HepG2 (cell line): ENCODE data around the gene SULT2B1. TPM values are rescaled to one million over a fixed set of nuclear protein-coding genes. Genes with fewer than 3 reads are reported as not detected.

ENCODE experiments used
- ATAC-seq: fragments of 200-7000 bp; cut with Tn5 transposase; 3 replicates; pipeline ENCODE4 v1.9.1; 2020; ENCODE audit warnings: mild to moderate bottlenecking, moderate library complexity
- BruUV-seq: library from RNA; stranded (reverse); fragments of 400-500 nt; replicated peaks from 2 replicates; lab custom pipeline; 2021; lab: Mats Ljungman, UMichigan
- CTCF ChIA-PET: fragments of 300-600 bp; formaldehyde crosslinking; extraction: SDS; loops from one replicate; lab custom pipeline; 2021; ENCODE audit warnings: low total read pairs, inconsistent platforms, low intra/inter-chr PET ratio; lab: Yijun Ruan, JAX
- POLR2A ChIA-PET: fragments of 350-600 bp; sonication (Branson Sonifier 250); formaldehyde crosslinking; loops from one replicate; lab custom pipeline; 2020; ENCODE audit warnings: antibody characterized with exemption, inconsistent platforms; lab: Yijun Ruan, JAX
- DNase-seq: peaks from one replicate; pipeline ENCODE4 v3.0.0-alpha.2; 2015; ENCODE audit warnings: low spot score
- FAIRE-seq: peaks from 3 replicates; lab custom pipeline; 2011; peaks lifted over from hg19 to GRCh38; lab: Jason Lieb, UNC
- H2AFZ ChIP-seq: one replicate; pipeline ENCODE4 v1.6.1; 2011; ENCODE audit warnings: low read length, inconsistent platforms
- H3K27ac ChIP-seq: fragments of 300-600 bp; 3 replicates; pipeline ENCODE4 v1.8.0; 2011; ENCODE audit warnings: mixed run types, mild to moderate bottlenecking, mixed read lengths, low read length, inconsistent platforms; ENCODE audit not compliant: insufficient read depth; ENCODE audit errors: extremely low read length
- H3K27me3 ChIP-seq, 2 experiments: fragments of 200-600 bp in 1 of 2; 2 replicates in 1 of 2; 3 replicates in 1 of 2; pipeline versions ENCODE4 v1.6.0 to v1.8.0; 2011; ENCODE audit warnings: low read length in 2 of 2, mild to moderate bottlenecking in 2 of 2, moderate library complexity in 2 of 2, inconsistent platforms in 1 of 2; ENCODE audit not compliant: insufficient read depth in 2 of 2, control insufficient read depth in 1 of 2
- H3K36me3 ChIP-seq, 2 experiments: fragments of 200-600 bp in 1 of 2; replicated peaks in 1 of 2; 2 replicates in 1 of 2; 3 replicates in 1 of 2; pipeline versions ENCODE4 v1.5.1 to v1.8.0; 2011; ENCODE audit warnings: low read length in 2 of 2, inconsistent platforms in 1 of 2; ENCODE audit not compliant: insufficient read depth in 2 of 2, control insufficient read depth in 1 of 2
- H3K4me1 ChIP-seq: 2 replicates; pipeline ENCODE4 v1.5.1; 2012; ENCODE audit warnings: low read length, inconsistent platforms; ENCODE audit not compliant: insufficient read depth
- H3K4me2 ChIP-seq: 2 replicates; pipeline ENCODE4 v1.6.0; 2011; ENCODE audit warnings: low read depth, low read length, inconsistent platforms
- H3K4me3 ChIP-seq, 3 experiments: fragments of 200-600 bp in 1 of 3; sonication (generic), shearing (Covaris generic) in 1 of 3; replicated peaks in 1 of 3; 2 replicates each; pipeline ENCODE4 v1.5.1; 2011 to 2016; ENCODE audit warnings: low read length in 3 of 3, inconsistent platforms in 2 of 3, low read depth in 2 of 3, mild to moderate bottlenecking in 2 of 3, control low read depth in 1 of 3, mixed read lengths in 1 of 3; ENCODE audit not compliant: insufficient read depth in 1 of 3
- H3K79me2 ChIP-seq: one replicate; pipeline ENCODE4 v1.6.1; 2011; ENCODE audit warnings: low read length, inconsistent platforms; ENCODE audit not compliant: insufficient read depth
- H3K9ac ChIP-seq: 2 replicates; pipeline ENCODE4 v1.6.0; 2011; ENCODE audit warnings: mild to moderate bottlenecking, low read depth, low read length, inconsistent platforms; ENCODE audit not compliant: insufficient read depth
- H3K9me3 ChIP-seq: 2 replicates; pipeline ENCODE4 v1.5.1; 2012; ENCODE audit warnings: mild to moderate bottlenecking, low read length
- H4K20me1 ChIP-seq: 2 replicates; pipeline ENCODE4 v1.6.0; 2011; ENCODE audit warnings: inconsistent platforms, mild to moderate bottlenecking, low read length, moderate library complexity; ENCODE audit not compliant: insufficient read depth
- GATAD1 ChIP-seq: IDR thresholded peaks from 2 replicates; pipeline ENCODE4 v1.6.1; 2016; ENCODE audit warnings: missing genetic modification reagents, missing compliant biosample characterization
- MAFF ChIP-seq: IDR thresholded peaks from 2 replicates; pipeline ENCODE4 v1.6.1; 2011; ENCODE audit warnings: low read depth, low read length, improper control_type of control experiment
- MAX ChIP-seq: IDR thresholded peaks from 2 replicates; pipeline ENCODE4 v1.6.1; 2012; ENCODE audit warnings: inconsistent platforms
- RAD51 ChIP-seq: fragments of 450-650 bp; IDR thresholded peaks from 2 replicates; pipeline ENCODE4 v1.6.1; 2016; ENCODE audit warnings: borderline replicate concordance
- REXO4 ChIP-seq: sonication (generic); formaldehyde crosslinking; IDR thresholded peaks from 2 replicates; pipeline ENCODE4 v1.8.0; 2022; ENCODE audit warnings: missing genetic modification reagents, mild to moderate bottlenecking, borderline replicate concordance
- TRIM24 ChIP-seq: sonication (generic); formaldehyde crosslinking; IDR thresholded peaks from 2 replicates; pipeline ENCODE4 v1.8.0; 2022; ENCODE audit warnings: mild to moderate bottlenecking, missing genetic modification reagents
- ZBTB1 ChIP-seq: sonication (generic); formaldehyde crosslinking; IDR thresholded peaks from 2 replicates; pipeline ENCODE4 v1.4.0; 2020; ENCODE audit warnings: missing genetic modification reagents, borderline replicate concordance
- ZNF34 ChIP-seq: sonication (generic); formaldehyde crosslinking; IDR thresholded peaks from 2 replicates; pipeline ENCODE4 v1.4.0; 2020; ENCODE audit warnings: mild to moderate bottlenecking, missing genetic modification reagents, borderline replicate concordance
- ZNF589 ChIP-seq: sonication (generic); formaldehyde crosslinking; conservative IDR thresholded peaks from 2 replicates; pipeline ENCODE4 v1.8.0; 2022; ENCODE audit warnings: mild to moderate bottlenecking, moderate library complexity, missing genetic modification reagents
- ZNF646 ChIP-seq: sonication (generic); formaldehyde crosslinking; IDR thresholded peaks from 2 replicates; pipeline ENCODE4 v1.9.0; 2021; ENCODE audit warnings: mild to moderate bottlenecking, missing genetic modification reagents
- ZNF672 ChIP-seq: sonication (generic); formaldehyde crosslinking; IDR thresholded peaks from 2 replicates; pipeline ENCODE4 v1.8.1; 2022; ENCODE audit warnings: missing genetic modification reagents
- ZSCAN12 ChIP-seq: sonication (generic); formaldehyde crosslinking; IDR thresholded peaks from 2 replicates; pipeline ENCODE4 v1.9.0; 2021; ENCODE audit warnings: mild to moderate bottlenecking, missing genetic modification reagents
- ZSCAN30 ChIP-seq: sonication (generic); formaldehyde crosslinking; IDR thresholded peaks from 2 replicates; pipeline ENCODE4 v1.5.0; 2020; ENCODE audit warnings: mild to moderate bottlenecking, missing genetic modification reagents
- WGBS: methylation state at CpG from one replicate; pipeline ENCODE4 v1.1.6; 2017; ENCODE audit warnings: low lambda C conversion rate; 5-methylcytosine and 5-hydroxymethylcytosine counted together
- in situ Hi-C: cut with HindIII; loops from 2 replicates; pipeline ENCODE4 v1.10.0; 2017; ENCODE audit warnings: low pct_unique_long_range_greater_than_20kb; ENCODE audit not compliant: extremely low pct_ligation_motif_present
- intact Hi-C: fragments of 100-400 bp; cut with micrococcal nuclease; formaldehyde crosslinking; loops from one replicate; pipeline ENCODE4 v1.10.0; 2022; ENCODE audit not compliant: unreplicated experiment
- polyA plus RNA-seq, 8 experiments: library from polyadenylated mRNA; depleted of rRNA in 3 of 8; stranded (reverse) in 7 of 8; unstranded in 1 of 8; fragments of >200 nt; fragmentation: Illumina TruSeq in 4 of 8; extraction: Trizol in 4 of 8; gene quantifications; 2 replicates each; pipeline versions ENCODE4 v1.2.1 to v1.2.3, GENCODE V29; 2011 to 2016; ENCODE audit warnings: low read depth in 4 of 8, missing spikeins in 1 of 8, mixed read lengths in 1 of 8; ENCODE audit not compliant: insufficient read depth in 1 of 8
- total RNA-seq, 5 experiments: library from RNA; depleted of rRNA; stranded (reverse); fragments of >200 nt; fragmentation: Illumina TruSeq; extraction: Trizol; gene quantifications; 2 replicates each; pipeline ENCODE4 v1.2.3, GENCODE V29; 2016; ENCODE audit warnings: low read depth in 1 of 5
- TF ChIP-seq, protein P1 (sequence below): sonication (generic); formaldehyde crosslinking; IDR thresholded peaks from 2 replicates; pipeline ENCODE4 v1.5.0; 2020; ENCODE audit warnings: missing genetic modification reagents
- TF ChIP-seq, protein P2 (sequence below): sonication (generic); formaldehyde crosslinking; IDR thresholded peaks from 2 replicates; pipeline ENCODE4 v1.9.0; 2021; ENCODE audit warnings: missing genetic modification reagents, mild to moderate bottlenecking, borderline replicate concordance

Gene SULT2B1
- total and polyA plus RNA-seq, 2 of the 13 experiments (the other 11 are each of a cell fraction or from before 2014, with no cell fraction given): 0.13 TPM; not detected in 1

- DNase-seq (no peak), ATAC-seq (no peak), FAIRE-seq (no peak)
- in situ Hi-C loops (no loop called here), intact Hi-C loops (no loop called here)
- Histone ChIP-seq H3K79me2 (no peaks in the 10 kb centered on the region), H3K4me1 (peaks cover 30% of the 10 kb centered on the region), H3K9ac (no peak overlapping the region), H3K27ac (no peak overlapping the region), H3K4me3 (peak overlapping the region; percentile 68 to 84 (median 72); a peak in 4 of 6 replicates), H3K9me3 (no peaks in the 10 kb centered on the region), H4K20me1 (no peaks in the 10 kb centered on the region), H2AFZ (no peak overlapping the region), H3K27me3 (peaks cover 7 to 38% of the 10 kb centered on the region in 2 experiments; a peak in 4 of 5 replicates), H3K4me2 (peak overlapping the region; percentile 84), H3K36me3 (no peaks in the 10 kb centered on the region)
- ChIA-PET CTCF (no interaction called here), POLR2A (no interaction called here)
- no TSS peak for BruUV-seq
- WGBS: 35% methylated on average over 19 of the region's 19 CpGs
- TF ChIP-seq, protein P1, sequence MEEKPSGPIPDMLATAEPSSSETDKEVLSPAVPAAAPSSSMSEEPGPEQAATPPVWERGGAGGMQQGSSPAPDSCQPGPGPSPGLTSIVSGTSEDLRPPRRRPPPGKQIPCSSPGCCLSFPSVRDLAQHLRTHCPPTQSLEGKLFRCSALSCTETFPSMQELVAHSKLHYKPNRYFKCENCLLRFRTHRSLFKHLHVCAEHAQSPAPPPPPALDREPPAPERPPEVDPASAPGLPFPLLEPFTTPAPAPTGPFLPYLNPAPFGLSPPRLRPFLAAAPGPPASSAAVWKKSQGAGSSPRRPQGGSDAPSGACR (CRISPR knock-in tag): no peak
- TF ChIP-seq GATAD1 (CRISPR knock-in tag): 0 out of 2 replicates have a peak, but pooled peaks have one; percentile 1
- TF ChIP-seq ZNF589 (CRISPR knock-in tag): 0 out of 2 replicates have a peak, but pooled peaks have one; percentile 13
- peak; percentile 30; the same call in 1 of the 2 replicates for TF ChIP-seq ZNF672 (CRISPR knock-in tag)
- TF ChIP-seq TRIM24 (CRISPR knock-in tag): no peak
- TF ChIP-seq RAD51: 0 out of 2 replicates have a peak, but pooled peaks have one; percentile 22
- no peak for TF ChIP-seq ZNF646 (CRISPR knock-in tag)
- TF ChIP-seq MAFF: no peak
- TF ChIP-seq ZNF34: 0 out of 2 replicates have a peak, but pooled peaks have one; percentile 39
- TF ChIP-seq ZSCAN30 (CRISPR knock-in tag): no peak
- TF ChIP-seq ZSCAN12 (CRISPR knock-in tag): no peak
- TF ChIP-seq MAX: no peak
- TF ChIP-seq, protein P2, sequence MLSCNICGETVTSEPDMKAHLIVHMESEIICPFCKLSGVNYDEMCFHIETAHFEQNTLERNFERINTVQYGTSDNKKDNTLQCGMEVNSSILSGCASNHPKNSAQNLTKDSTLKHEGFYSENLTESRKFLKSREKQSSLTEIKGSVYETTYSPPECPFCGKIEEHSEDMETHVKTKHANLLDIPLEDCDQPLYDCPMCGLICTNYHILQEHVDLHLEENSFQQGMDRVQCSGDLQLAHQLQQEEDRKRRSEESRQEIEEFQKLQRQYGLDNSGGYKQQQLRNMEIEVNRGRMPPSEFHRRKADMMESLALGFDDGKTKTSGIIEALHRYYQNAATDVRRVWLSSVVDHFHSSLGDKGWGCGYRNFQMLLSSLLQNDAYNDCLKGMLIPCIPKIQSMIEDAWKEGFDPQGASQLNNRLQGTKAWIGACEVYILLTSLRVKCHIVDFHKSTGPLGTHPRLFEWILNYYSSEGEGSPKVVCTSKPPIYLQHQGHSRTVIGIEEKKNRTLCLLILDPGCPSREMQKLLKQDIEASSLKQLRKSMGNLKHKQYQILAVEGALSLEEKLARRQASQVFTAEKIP (CRISPR knock-in tag): no peak
- TF ChIP-seq ZBTB1: no peak
- no peak for TF ChIP-seq REXO4 (CRISPR knock-in tag)
Observed at GRCh38 chr19:48512504-48513288, 39.3 kb upstream of the SULT2B1 start.
